OCI-LY1 (cell line): ENCODE results near the gene VIPR2.

Source experiments
- H2AFZ ChIP-seq: fragments of 200-600 bp; sonication (generic), shearing (Covaris generic); 2 replicates; pipeline ENCODE4 v1.6.0; 2014; ENCODE audit warnings: antibody characterized with exemption, mild to moderate bottlenecking, low read length
- H3F3A ChIP-seq: fragments of 200-600 bp; sonication (generic), shearing (Covaris generic); 2 replicates; pipeline ENCODE4 v1.6.0; 2014; ENCODE audit warnings: mild to moderate bottlenecking, antibody characterized with exemption, low read length, moderate library complexity; ENCODE audit not compliant: insufficient read depth
- H3K27ac ChIP-seq: fragments of 200-600 bp; sonication (generic); 2 replicates; pipeline ENCODE4 v1.5.1; 2014; ENCODE audit warnings: low read length, mixed run types, mild to moderate bottlenecking, low read depth; ENCODE audit not compliant: poor library complexity, severe bottlenecking
- H3K27me3 ChIP-seq: fragments of 200-600 bp; sonication (generic); 2 replicates; pipeline ENCODE4 v1.6.0; 2014; ENCODE audit warnings: antibody characterized with exemption, mild to moderate bottlenecking, low read length, moderate library complexity; ENCODE audit not compliant: insufficient read depth
- H3K36me3 ChIP-seq: fragments of 200-600 bp; sonication (generic); 2 replicates; pipeline ENCODE4 v1.6.1; 2014; ENCODE audit warnings: mild to moderate bottlenecking, antibody characterized with exemption, low read length, moderate library complexity, mixed read lengths; ENCODE audit not compliant: insufficient read depth
- H3K4me1 ChIP-seq: fragments of 200-600 bp; sonication (generic); 2 replicates; pipeline ENCODE4 v1.5.1; 2014; ENCODE audit warnings: mild to moderate bottlenecking, low read length, moderate library complexity; ENCODE audit not compliant: insufficient read depth, severe bottlenecking
- H3K4me2 ChIP-seq: fragments of 200-600 bp; sonication (generic), shearing (Covaris generic); 2 replicates; pipeline ENCODE4 v1.6.1; 2014; ENCODE audit warnings: low read length
- H3K4me3 ChIP-seq: fragments of 200-600 bp; sonication (generic); 2 replicates; pipeline ENCODE4 v1.5.1; 2014; ENCODE audit warnings: low read length, low read depth, mild to moderate bottlenecking, mixed read lengths; ENCODE audit not compliant: poor library complexity, severe bottlenecking
- H3K79me2 ChIP-seq: fragments of 200-600 bp; shearing (Covaris generic); 2 replicates; pipeline ENCODE4 v1.6.1; 2016; ENCODE audit warnings: mixed run types, low read length, mixed read lengths; ENCODE audit not compliant: insufficient read depth
- H3K9ac ChIP-seq: fragments of 200-600 bp; sonication (generic), shearing (Covaris generic); 2 replicates; pipeline ENCODE4 v1.6.1; 2014; ENCODE audit warnings: mild to moderate bottlenecking, low read length, mixed read lengths
- H3K9me2 ChIP-seq: fragments of 200-600 bp; sonication (generic), shearing (Covaris generic); 2 replicates; pipeline ENCODE4 v1.6.1; 2014; ENCODE audit warnings: low read depth, mild to moderate bottlenecking, low read length, mixed read lengths
- H3K9me3 ChIP-seq: fragments of 200-600 bp; shearing (Covaris generic); 2 replicates; pipeline ENCODE4 v1.6.1; 2014; ENCODE audit warnings: low read length, mixed read lengths
- H4K20me1 ChIP-seq: fragments of 200-600 bp; sonication (generic), shearing (Covaris generic); 2 replicates; pipeline ENCODE4 v1.6.0; 2016; ENCODE audit warnings: mild to moderate bottlenecking, low read length; ENCODE audit not compliant: insufficient read depth
- CTCF ChIP-seq: fragments of 200-600 bp; sonication (generic), shearing (Covaris generic); IDR thresholded peaks from 2 replicates; pipeline ENCODE4 v1.5.1; 2017; ENCODE audit warnings: mild to moderate bottlenecking, antibody characterized with exemption, low read length, moderate library complexity, mixed read lengths
- EZH2 ChIP-seq: fragments of 200-600 bp; sonication (generic), shearing (Covaris generic); IDR thresholded peaks from 2 replicates; pipeline ENCODE4 v1.8.0; 2017; ENCODE audit warnings: borderline replicate concordance, mixed run types, mild to moderate bottlenecking, antibody characterized with exemption, low read length, moderate library complexity, mixed read lengths

The VIPR2 gene

DNA sequence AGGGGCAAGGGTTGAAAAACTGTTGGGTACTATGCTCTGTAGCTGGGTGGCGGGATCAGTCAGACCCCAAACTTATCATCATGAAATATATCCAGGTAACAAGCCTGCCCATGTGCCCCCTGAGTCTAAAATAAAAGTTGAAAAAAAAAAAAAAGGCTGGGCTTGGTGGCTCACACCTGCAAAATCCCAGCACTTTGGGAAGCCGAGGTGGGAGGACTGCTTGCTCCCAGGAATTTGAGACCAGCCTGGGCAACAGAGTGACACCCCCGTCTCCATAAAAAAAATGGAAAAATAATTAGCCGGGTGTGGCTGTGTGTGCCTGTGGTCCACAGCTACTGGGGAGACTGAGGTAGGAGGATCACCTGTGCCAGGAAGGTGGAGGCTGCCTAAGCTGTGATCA, 83.5 kb downstream of the VIPR2 start:
- Histone ChIP-seq H3K27me3 (no peaks in the 10 kb centered on the region), H4K20me1 (no peaks in the 10 kb centered on the region), H3K79me2 (no peaks in the 10 kb centered on the region), H3K9me2 (no peaks in the 10 kb centered on the region), H3F3A (no peaks in the 10 kb centered on the region), H3K9me3 (no peaks in the 10 kb centered on the region), H2AFZ (no peak overlapping the region), H3K9ac (no peak overlapping the region), H3K4me2 (no peak overlapping the region), H3K4me1 (no peaks in the 10 kb centered on the region), H3K4me3 (no peak overlapping the region), H3K36me3 (no peaks in the 10 kb centered on the region), H3K27ac (no peak overlapping the region)
- TF ChIP-seq EZH2, result no peak
- TF ChIP-seq CTCF, result no peak

DNA sequence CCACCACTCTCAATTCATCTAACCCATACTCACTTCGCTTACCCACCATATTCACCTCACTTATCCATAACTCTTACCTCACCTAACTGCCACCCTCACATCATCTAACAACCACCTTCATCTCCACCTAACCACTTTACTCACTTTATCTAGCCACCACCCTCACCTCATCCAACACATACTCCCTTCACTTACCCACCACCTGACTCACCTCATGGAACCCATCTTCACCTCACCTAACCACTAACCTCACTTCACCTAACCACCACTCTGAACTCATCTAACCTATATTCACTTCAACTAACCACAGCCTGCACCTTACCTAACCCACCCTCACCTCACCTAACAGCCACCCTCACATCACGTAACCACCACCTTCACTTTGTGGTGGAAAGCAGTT, 84.2 kb downstream of the VIPR2 start:
- Histone ChIP-seq H3K9me3 (no peaks in the 10 kb centered on the region), H3K9ac (no peak overlapping the region), H3K9me2 (no peaks in the 10 kb centered on the region), H3K4me3 (no peak overlapping the region), H3K27ac (no peak overlapping the region), H3K79me2 (no peaks in the 10 kb centered on the region), H3K4me1 (no peaks in the 10 kb centered on the region), H3K36me3 (no peaks in the 10 kb centered on the region), H3K27me3 (no peaks in the 10 kb centered on the region), H2AFZ (no peak overlapping the region), H4K20me1 (no peaks in the 10 kb centered on the region), H3F3A (no peaks in the 10 kb centered on the region), H3K4me2 (no peak overlapping the region)
- no peak for TF ChIP-seq CTCF
- no peak for TF ChIP-seq EZH2

DNA sequence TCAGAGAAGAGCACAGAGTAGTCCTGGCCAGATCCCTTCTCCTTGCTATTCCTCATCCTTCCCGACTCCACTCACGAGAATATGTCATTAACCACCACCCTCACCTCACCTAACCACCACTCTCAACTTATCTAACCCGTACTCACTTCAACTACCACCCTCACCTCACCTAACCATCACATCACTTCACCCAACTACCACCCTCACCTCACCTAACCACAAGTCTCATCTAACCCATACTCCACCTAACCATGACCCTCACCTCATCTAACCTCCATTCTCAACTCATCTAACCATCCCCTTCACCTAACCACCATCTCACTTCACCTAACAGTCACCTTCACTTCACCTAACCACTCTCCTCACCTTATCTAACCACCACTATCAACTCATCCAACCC, 85.0 kb downstream of the VIPR2 start:
- TF ChIP-seq EZH2 (no peak), CTCF (no peak)
- Histone ChIP-seq H2AFZ (no peak overlapping the region), H3K36me3 (no peaks in the 10 kb centered on the region)

More for the DNA sequence above, 85.0 kb downstream of the VIPR2 start:
- no peak overlapping the region for H3K27ac ChIP-seq
- H3K9me2 ChIP-seq, result no peaks in the 10 kb centered on the region
- H3K4me1 ChIP-seq, result no peaks in the 10 kb centered on the region
- H3K79me2 ChIP-seq, result no peaks in the 10 kb centered on the region
- no peak overlapping the region for H3K4me3 ChIP-seq
- no peaks in the 10 kb centered on the region for H4K20me1 ChIP-seq
- no peaks in the 10 kb centered on the region for H3K27me3 ChIP-seq
- no peak overlapping the region for H3K4me2 ChIP-seq
- H3F3A ChIP-seq, result no peaks in the 10 kb centered on the region
- no peak overlapping the region for H3K9ac ChIP-seq
- H3K9me3 ChIP-seq, result no peaks in the 10 kb centered on the region
